HCT116 (cell line): ENCODE results near the gene HRH2.

Experiments
- ELF1 ChIP-seq: IDR thresholded peaks from 2 replicates; pipeline ENCODE4 v1.6.1; 2012; ENCODE audit warnings: low read depth, borderline replicate concordance
- EZH2 ChIP-seq: fragments of 200-600 bp; sonication (generic); IDR thresholded peaks from 2 replicates; pipeline ENCODE4 v1.6.1; 2017; ENCODE audit warnings: antibody characterized with exemption, mixed run types
- FOSL1 ChIP-seq: IDR thresholded peaks from 2 replicates; pipeline ENCODE4 v1.6.1; 2012; ENCODE audit warnings: low read depth
- POLR2AphosphoS5 ChIP-seq: IDR thresholded peaks from 2 replicates; pipeline ENCODE4 v1.6.1; 2011; ENCODE audit warnings: mild to moderate bottlenecking, low read depth, low read length, moderate library complexity
- TF ChIP-seq, protein P1 (sequence below), 3 experiments: fragments of 200-600 bp in 1 of 3; sonication (generic) in 1 of 3; IDR thresholded peaks in 2 of 3; conservative IDR thresholded peaks in 1 of 3; 2 replicates each; pipeline ENCODE4 v1.5.1; 2012 to 2017; ENCODE audit warnings: low read depth in 2 of 3, low read length in 2 of 3, antibody characterized with exemption in 1 of 3, borderline replicate concordance in 1 of 3, control low read depth in 1 of 3, mild to moderate bottlenecking in 1 of 3, mixed read lengths in 1 of 3, mixed run types in 1 of 3, moderate library complexity in 1 of 3; ENCODE audit not compliant: insufficient read depth in 1 of 3
- TF ChIP-seq, protein P2 (sequence below): IDR thresholded peaks from 2 replicates; pipeline ENCODE4 v1.6.1; 2012; ENCODE audit warnings: low read depth
- TF ChIP-seq, protein P3 (sequence below): IDR thresholded peaks from 2 replicates; pipeline ENCODE4 v1.6.1; 2012

DNA sequence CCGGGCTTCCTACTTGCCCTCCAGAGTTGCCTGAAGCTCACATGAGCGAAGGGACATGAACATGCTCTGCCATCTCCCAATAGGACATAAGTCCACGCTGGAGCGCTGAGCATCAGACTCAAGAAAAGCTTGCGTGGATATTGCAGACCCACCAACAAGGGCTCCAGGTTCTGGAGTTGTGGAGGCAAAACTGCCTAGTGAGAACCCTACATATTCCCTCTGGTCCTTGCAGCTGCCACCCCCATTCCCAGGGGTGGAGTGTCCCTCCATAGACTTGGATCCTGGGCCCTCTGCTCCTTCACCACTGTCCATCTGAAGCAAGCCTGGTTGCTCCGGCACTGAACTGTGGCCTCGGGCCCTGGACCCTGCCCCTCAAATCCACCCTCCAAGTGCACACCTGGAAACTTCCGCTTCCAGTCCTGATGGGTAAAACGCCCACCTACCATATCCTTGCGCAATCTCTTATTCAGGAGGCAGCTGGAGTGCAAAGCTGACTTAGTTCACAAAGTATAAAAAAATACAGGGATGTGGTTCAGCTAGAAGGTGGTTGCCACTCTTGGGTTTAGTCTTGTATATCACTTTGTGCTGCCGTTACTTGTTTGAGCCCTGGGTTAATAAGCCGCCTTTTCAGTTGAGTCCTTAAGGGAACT, 28.0 kb downstream of the HRH2 start:
- TF ChIP-seq, protein P1, sequence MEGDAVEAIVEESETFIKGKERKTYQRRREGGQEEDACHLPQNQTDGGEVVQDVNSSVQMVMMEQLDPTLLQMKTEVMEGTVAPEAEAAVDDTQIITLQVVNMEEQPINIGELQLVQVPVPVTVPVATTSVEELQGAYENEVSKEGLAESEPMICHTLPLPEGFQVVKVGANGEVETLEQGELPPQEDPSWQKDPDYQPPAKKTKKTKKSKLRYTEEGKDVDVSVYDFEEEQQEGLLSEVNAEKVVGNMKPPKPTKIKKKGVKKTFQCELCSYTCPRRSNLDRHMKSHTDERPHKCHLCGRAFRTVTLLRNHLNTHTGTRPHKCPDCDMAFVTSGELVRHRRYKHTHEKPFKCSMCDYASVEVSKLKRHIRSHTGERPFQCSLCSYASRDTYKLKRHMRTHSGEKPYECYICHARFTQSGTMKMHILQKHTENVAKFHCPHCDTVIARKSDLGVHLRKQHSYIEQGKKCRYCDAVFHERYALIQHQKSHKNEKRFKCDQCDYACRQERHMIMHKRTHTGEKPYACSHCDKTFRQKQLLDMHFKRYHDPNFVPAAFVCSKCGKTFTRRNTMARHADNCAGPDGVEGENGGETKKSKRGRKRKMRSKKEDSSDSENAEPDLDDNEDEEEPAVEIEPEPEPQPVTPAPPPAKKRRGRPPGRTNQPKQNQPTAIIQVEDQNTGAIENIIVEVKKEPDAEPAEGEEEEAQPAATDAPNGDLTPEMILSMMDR (IDR thresholded peaks at IDR 0.05 in 2 of 3, conservative IDR thresholded peaks at IDR 0.05 in 1 of 3; ENCODE audit: borderline replicate concordance in 1 of 3, insufficient read depth in 1 of 3, low read depth in 2 of 3, low read length in 2 of 3), result no peak
- TF ChIP-seq FOSL1 (no peak), POLR2AphosphoS5 (no peak), EZH2 (no peak), ELF1 (no peak)
- TF ChIP-seq, protein P2, sequence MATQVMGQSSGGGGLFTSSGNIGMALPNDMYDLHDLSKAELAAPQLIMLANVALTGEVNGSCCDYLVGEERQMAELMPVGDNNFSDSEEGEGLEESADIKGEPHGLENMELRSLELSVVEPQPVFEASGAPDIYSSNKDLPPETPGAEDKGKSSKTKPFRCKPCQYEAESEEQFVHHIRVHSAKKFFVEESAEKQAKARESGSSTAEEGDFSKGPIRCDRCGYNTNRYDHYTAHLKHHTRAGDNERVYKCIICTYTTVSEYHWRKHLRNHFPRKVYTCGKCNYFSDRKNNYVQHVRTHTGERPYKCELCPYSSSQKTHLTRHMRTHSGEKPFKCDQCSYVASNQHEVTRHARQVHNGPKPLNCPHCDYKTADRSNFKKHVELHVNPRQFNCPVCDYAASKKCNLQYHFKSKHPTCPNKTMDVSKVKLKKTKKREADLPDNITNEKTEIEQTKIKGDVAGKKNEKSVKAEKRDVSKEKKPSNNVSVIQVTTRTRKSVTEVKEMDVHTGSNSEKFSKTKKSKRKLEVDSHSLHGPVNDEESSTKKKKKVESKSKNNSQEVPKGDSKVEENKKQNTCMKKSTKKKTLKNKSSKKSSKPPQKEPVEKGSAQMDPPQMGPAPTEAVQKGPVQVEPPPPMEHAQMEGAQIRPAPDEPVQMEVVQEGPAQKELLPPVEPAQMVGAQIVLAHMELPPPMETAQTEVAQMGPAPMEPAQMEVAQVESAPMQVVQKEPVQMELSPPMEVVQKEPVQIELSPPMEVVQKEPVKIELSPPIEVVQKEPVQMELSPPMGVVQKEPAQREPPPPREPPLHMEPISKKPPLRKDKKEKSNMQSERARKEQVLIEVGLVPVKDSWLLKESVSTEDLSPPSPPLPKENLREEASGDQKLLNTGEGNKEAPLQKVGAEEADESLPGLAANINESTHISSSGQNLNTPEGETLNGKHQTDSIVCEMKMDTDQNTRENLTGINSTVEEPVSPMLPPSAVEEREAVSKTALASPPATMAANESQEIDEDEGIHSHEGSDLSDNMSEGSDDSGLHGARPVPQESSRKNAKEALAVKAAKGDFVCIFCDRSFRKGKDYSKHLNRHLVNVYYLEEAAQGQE, result no peak
- TF ChIP-seq, protein P3, sequence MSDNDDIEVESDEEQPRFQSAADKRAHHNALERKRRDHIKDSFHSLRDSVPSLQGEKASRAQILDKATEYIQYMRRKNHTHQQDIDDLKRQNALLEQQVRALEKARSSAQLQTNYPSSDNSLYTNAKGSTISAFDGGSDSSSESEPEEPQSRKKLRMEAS, result no peak
